Stomach (tissue), 4 donors: ENCODE results near the gene STK17B.

Experiments
- CTCF ChIP-seq, 7 experiments: fragments of 450-650 bp in 4 of 7; fragments of 200-600 bp in 3 of 7; sonication (generic) in 3 of 7; IDR thresholded peaks; one replicate each; pipeline ENCODE4 v1.5.1; 2016 to 2019; ENCODE audit warnings: antibody characterized with exemption in 7 of 7, control low read depth in 2 of 7, mild to moderate bottlenecking in 1 of 7
- EP300 ChIP-seq: sonication (generic); formaldehyde crosslinking; IDR thresholded peaks from one replicate; pipeline ENCODE4 v1.6.1; 2017; ENCODE audit warnings: antibody characterized with exemption
- POLR2A ChIP-seq, 4 donors: fragments of 450-650 bp; IDR thresholded peaks; one replicate each; pipeline ENCODE4 v1.6.1; 2016; ENCODE audit warnings: antibody characterized with exemption in 4 of 4, control low read depth in 2 of 4, mild to moderate bottlenecking in 1 of 4, moderate library complexity in 1 of 4

GRCh38 chr2:196171946-196172345, 568 bp upstream of the STK17B start:
- TF ChIP-seq POLR2A (IDR thresholded peaks at IDR 0.05) (no peak), CTCF (IDR thresholded peaks at IDR 0.05) (no peak), EP300 (no peak)
